NCI-H2171 treated with DMSO at 0.1 percent for 48 hours (cell line): ENCODE measurements around the gene MAF.

ENCODE experiments used
- DNase-seq: peaks from one replicate; lab custom pipeline; 2025; lab: John Stamatoyannopoulos, UW

The MAF gene

DNA sequence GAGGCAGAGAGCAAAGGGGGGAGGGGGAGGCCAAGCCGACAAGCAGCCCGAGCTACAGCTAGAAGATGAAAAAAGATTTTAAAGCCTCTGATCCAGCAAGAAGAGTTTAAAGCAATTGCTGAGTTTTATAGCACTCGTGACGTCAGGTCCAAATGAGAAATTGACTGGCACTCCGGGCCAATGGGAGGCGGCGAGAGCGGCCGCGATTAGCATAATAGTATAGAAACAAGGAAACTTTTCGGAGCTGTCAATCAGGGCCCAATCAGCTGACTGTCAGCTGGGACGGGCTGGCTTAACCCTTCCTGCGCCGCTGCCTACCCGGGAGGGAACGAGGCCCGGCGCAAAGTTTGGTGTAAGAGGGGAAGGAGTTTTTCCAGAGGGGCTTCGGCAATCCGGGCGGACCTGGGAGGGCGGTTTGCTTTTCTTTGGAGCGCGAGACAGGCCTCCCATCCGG lies at the start of gene MAF:
Gene MAF (minus strand): TSS at position 100 of the 454 bp plus-strand sequence. CDS start 835 bp downstream, outside the sequence.
- DNase-seq: peak; percentile 83

DNA sequence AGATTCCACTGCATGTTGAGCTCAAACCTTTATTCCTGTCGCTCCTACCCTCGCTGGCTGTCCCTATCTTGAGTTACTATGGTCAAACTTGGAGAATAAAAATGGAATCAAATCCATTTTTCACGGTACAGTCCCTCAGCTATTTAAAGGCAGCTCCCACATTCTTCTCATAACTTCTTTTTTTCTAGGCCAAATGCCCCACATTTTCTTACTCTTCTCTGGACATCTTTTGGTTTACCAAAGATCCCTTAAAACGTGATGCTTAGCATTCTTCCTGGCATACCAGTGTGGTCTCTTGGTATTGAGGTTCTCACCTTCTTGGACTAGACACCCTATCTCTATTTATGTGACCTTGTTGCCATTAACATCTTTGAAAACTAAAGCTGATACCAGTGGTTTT lies 48.3 kb upstream of the MAF start:
- no peak for DNase-seq

DNA sequence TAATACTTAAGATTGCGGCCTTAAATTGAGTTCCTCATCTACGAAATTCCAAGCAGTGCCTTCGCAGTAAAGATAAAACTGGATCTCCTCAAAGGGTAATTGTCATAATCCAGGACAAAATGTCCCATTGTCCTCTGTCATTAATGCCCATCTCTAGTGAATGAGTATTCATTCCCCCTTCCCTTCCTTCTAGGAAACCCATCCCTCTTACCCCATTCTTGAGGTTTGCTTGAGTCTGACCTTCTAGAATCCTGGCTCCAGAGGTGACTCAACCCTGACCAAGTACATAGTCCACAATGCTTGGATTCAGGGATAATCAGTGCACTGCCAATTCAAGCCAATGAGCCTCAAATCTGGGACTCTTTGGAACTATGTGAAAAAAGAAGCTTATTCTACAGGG lies 47.0 kb upstream of the MAF start:
- no peak for DNase-seq

DNA sequence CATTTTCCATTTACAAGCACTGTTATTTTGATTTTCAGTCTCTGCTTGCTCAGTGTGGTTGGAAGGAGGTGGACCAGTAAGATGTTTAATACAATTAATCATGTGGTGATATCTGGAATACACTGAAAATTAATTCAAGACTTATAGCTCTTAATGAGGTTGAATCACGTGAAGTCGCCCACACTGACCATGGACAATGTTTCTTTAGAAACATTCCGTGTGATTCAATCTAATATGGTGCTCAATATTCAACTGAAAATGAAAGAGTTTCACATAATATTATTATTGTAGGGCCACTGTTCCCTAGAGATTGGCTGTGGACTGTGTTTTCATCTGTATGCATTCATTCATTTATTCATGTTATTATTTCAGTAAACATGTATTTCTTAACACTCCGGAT lies 45.2 kb upstream of the MAF start:
- no peak for DNase-seq

DNA sequence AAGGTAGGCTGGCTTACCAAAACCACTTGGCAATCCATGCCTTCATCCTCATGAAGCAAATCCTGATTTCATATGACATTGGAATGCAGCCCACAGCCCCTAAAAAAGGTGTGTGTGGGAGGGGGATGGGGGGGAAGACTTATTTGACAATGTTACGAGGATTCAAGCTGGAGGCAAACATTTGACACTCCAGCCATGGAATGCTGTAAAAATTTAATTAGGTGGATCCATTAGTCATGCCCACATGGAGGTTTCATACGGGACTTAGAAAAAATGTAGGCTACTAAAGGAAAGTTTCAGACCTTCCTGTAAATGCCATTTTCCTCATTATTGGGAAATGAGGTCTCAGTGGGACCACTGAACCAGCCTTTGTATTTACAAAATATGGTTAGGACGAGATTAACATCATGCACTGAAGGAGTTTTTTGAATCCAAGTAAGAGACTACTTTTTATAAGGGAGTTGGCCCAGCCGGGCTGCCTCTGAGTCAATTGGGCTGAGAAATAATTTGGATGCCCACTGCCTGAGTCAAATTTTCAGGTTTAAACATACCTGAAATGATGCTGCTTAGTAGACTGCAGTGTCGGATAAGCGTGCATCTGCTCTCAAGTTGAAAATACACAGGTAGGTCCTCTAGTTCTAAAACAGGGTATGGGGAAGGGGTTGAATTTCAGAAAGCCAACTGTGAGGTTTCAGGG lies 44.6 kb upstream of the MAF start:
- no peak for DNase-seq

DNA sequence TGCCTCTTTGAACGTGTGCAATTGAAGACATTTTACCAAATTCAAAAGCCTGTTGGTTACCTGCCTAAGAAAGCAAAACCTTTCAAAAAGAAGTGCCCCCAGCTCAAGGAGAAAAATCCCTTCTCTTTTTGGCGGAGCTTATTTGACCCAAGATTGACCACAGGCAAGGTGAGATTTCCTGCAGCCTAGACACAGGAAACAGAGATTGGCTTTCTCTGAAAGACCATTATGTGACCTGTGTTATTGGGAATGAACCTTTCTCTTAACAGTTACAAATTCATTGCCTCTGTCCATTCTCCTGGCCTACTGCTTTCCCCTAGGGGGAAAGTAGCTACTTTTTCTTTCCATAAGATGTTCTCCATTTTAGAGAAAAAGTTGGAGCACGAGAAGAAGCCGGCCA lies 42.1 kb upstream of the MAF start:
- DNase-seq: no peak

DNA sequence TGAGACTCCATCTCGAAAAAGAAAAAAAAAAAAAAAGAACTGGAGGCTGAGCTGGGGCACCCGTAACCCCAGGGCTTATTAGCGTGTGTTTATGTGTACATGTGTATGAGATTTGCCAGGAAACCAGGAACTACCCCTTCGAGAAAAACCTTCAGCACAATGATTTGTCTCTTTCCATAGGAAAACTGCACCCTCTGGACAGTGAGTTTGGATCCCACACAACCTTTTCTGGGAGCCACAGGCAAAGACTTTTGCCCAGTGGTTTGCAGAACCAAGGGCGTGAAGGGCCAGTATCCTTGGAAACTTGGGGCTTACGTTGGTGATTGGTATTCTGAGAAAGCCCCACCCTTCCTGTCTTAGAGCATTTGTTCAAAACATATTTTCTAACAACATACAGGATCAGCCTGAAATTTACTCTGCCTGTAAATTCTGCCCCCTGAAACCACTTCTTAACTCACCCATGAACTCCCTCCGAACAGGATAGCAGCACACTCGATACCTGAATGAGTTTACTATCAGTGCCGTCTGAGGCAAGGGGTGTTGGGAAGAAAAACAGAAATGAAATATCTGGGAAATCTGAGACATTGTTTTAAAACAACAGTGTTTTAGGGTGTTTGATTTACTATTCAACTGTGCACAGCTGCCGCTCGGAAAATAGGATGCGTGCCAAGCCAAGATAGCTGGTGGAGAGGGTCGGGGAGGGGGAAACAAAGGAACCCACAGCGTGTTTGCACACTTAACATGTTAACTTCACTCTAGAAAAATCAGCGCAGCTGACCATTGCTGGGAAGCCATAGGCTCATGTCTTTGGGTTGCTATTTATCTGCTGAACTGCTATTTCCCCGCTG lies 40.2 kb upstream of the MAF start:
- DNase-seq: peak; percentile 26

DNA sequence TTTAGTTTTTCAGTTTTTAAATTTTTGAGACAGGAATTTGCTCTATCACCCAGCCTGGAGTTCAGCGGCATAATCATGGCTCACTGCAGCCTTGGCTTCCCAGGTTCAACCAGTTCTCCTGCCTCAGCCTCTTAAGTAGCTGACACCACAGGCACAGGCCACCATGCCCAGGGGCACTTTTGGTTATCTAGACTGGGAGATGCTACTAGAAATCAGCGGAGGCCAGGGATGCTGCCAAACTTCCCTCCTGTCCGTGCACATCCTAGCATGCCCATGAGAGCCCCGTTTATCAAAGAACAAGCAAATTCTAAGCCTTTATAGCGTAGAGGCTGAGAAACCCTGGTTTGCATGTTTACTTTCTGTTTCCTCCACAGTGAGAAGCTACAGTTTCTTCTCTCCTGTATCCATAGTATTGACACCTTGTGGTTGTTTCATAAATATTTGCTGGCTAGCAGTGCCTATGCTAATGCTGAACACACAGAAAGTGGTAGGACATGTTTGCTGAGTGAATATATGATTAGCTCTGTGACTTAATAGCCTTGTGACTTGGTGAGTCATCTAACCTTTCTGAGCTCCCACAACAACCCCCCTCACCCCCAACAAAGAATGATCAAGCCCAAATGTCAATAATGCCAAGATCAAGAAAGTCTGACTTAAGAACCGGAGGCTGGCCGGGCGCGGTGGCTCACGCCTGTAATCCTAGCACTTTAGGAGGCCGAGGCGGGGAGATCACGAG lies 39.2 kb upstream of the MAF start:
- no peak for DNase-seq

DNA sequence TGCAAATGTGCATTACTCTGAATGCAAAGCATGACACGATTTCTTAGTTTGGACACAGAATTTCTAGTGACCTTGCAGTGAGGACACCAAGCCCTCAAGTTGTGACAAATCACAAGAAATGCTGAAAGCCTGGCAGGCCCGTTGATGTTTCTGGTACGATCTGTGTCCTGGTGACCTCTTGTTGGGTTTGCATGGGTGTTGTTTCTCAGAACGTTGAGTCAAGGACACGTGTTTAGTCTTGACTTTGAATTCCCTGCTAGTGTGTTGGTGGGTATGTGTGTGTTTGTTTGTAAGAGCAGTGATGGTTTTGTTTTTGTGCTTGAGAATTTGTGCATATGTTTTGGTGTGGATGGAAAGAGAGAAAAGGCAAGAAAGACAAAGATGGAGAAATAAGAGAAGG lies 37.8 kb upstream of the MAF start:
- no peak for DNase-seq

DNA sequence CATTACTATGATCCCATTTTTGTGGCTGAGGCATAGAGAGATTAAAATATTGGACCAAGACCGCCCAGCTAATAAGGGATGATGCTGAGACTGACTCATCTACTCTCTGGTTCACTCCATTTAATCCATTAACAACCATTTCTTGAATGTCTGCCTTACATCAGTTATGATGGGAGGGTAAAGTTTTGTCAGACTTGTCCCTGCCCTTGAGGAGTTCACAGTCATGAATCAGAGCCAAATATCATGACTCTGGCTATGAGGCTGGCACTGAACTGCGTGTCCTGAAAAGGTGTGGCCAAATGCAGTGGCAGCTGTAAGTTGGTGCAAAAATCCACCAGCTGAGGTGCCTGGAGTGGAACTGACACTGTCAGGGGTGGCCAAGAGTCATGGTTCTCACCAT lies 35.0 kb upstream of the MAF start:
- no peak for DNase-seq

DNA sequence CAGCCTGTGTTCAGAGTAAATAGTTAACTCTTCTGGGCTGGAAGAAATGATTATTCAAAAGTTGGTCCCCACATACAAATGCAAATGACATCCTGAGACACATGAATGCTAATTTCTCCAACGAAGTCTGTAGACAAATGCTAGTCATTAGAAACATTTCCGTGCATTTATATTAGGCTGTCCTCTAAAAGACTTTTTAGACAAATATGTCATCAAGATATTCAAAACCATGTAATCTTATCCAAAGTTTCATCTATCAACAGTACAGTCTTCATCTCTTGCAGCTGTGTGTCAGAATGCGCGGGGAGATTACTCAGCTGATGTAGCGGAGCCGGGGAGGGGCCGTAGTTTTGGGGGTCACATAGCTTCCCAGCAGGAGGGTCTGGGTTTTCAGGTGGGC lies 33.8 kb upstream of the MAF start:
- DNase-seq: no peak

DNA sequence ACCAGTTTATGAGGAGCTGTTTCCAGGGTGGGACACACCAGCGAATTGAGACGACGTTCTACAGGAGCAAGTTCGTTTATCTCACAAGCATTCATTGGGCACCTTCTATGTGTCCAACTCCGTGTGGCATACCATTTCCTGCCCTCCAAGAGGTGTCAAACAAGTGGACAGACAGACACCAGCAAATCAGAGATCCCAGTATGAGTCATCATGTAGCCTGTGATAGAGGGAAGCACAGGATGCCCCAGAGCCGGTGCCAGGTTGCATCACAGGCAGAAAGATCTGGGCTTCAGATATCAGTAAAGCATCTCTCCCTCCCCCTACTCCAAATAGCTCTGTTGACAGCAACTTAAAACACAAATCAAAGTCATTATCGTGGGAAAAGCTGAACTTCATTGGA lies 31.8 kb upstream of the MAF start:
- no peak for DNase-seq

DNA sequence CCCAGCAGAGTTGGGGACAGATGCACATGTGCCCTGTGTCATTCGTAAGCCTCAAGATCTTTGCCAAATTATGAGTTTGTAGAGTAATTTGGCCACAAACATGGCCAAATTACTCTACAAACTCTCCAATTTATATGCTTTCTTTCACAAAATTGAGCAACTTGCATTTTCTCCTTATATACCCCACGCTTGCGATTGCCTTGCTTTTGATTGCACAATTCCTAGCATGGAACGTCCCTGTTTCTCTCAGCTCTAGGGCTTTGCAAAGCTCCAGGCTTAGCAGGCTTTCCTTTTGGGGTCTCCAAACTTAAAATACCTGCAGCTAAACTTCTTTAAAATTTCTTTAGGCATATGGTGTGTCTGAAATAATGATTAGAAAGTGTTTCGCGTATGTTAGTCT lies 28.5 kb upstream of the MAF start:
- DNase-seq: no peak

DNA sequence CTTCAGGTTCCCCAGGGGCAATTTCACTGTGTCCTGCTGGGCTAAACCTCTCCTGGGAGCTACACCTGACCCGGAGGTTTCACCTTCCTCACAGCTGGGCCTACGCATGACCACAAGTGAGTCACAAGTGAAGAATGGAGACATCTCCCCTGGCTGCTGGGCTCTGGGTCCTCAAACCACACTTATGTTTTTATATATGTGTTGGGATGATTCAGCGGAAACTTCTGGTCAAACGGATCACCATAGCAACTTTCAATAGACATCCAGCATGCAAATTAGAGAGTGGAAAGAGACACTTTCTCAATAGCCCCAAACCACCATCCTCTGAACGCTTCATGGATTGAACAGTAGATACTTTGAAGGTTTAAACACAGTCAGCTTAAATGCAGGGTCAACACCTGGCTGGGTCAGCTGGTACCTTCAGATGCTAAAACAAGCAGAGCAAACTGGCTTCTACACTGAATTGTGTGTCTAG lies 28.0 kb upstream of the MAF start:
- no peak for DNase-seq

DNA sequence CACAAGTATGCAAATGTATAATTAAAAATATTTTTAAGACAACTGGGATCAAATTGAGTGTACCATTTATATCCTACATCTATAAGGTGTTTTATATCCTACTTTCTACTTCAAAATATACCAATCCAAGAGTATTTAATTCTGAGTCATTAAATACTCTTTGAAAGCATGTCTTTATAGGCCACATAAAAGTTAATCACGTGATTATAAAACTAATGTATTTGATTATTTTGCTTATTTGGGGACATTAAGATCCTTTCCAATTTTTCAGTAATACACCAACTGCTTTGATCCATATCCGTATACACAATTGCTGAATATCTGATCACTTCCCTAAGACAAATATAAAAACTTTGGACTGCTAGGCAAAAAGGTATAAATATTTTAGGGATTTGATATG lies 26.6 kb upstream of the MAF start:
- DNase-seq: no peak

DNA sequence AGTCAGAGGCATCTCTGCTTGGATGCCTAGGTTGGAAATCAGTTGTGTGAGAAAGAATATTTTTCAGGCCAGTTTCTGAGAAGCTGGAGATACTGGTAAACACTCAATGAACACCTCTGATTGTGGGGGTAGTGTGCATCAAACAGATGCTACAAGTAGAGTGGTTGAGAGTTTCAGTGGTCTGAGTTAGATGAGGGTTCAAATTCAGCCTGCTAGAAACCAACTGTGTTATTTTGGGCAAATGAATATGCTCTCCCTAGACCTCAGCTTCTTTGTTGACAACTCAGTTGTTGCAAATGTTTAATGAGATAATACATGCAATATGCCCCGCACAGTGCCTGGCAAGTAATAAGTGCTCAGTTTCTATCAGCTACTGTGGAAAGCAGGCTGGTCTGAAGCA lies 25.2 kb upstream of the MAF start:
- DNase-seq: no peak

DNA sequence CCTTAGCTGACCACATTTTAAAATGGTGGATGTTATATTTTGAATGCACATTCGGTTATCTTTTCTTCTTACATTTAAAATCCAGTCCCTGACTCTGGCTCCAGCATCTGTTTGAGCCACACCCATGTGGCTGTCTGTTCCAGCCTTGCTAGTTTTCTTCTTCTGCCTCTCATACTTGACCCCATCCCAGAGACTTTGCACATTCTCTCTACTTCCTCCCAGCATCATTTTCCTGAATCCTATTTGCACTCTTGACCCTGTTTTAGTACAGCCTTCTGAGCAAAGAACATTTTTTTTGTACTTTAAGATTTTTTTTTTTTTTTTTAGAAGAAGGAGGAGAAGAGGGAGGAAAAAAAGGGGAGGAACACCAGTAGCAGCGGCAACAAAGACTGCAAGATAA lies 23.3 kb upstream of the MAF start:
- no peak for DNase-seq

DNA sequence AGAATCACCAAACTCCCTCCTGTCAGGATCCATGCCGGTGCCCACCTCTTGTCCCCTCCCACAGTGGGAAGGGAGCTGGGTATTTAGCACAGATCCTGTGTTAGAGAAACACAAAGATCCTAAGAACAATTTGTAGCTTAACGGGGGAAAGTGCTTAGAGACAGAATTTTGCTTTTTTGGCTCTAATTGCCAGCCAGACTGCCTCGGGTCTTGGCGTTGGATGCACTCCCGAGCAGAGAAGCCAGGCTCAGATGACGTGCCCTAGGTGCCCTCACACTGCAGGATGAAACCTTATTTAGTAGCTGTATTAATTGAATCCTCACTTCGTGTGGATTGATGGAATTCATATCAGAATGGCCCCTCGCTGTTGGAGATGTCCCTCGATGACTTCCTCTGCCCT lies 22.5 kb upstream of the MAF start:
- DNase-seq: no peak

DNA sequence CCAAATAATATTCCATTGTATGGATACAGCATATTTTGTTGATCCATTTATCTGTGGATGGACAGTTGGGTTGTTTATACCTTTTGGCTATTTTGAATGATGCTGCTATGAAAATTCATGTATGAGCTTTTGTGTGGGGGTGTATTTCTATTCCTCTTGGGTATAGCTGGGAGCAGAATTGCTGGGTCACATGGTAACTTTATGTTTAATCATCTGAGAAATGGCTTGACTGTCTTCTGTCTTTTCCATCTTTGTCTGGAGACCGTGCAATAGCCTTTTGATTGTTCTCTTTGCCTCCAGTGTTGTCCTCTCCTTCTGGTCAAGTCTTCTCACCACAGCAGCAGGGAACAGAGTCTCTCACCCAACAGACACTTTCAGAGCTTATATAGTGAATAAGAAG lies 20.5 kb upstream of the MAF start:
- no peak for DNase-seq

DNA sequence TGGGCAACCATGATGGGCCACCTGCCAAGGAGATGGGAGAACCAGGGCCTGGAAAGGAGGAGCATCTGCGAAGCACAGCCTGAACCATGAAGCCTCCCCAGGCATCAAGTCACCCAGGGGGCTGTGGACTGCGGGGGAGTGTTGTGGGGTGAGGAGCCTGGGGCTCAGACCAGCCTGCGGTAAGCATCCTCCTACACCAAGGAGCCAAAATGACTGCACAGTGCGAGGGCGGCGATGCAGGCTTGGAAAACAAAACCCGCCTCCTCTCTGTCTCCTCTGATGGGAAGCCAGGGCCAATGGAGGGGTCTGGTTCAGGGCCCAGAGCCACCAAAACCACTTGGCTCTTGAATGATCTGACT lies 18.1 kb upstream of the MAF start:
- DNase-seq: no peak

DNA sequence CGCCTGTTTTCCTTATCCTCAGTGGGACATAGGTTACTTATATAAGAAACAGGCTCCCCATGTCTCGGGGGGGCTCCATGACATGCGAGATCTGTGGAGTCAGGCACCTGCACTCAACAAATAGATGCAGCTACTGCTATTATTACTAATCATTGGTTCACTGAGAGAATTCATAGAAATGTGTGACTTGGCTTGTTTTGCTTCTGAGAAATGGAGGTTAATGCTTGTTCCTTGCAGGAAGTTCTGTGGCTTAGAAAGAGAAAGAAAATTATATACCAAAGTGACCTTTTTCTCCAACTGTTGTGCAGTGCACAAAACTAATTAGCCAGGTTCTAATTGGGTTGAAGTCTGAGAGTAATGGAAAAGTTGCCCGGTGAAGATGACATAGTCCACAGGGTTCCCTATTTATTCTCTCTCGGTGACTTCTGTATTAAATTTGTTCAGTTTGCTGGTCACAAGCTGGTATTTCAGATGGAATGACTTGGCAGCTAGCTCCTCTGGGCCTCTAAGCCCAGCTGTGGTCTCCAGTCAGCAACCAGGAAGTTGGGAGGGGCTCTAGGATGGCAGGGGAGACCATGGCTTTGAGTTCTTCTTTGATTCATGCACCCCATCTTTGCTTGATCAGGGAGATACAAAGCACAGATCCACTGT lies 17.6 kb upstream of the MAF start:
- DNase-seq: no peak

DNA sequence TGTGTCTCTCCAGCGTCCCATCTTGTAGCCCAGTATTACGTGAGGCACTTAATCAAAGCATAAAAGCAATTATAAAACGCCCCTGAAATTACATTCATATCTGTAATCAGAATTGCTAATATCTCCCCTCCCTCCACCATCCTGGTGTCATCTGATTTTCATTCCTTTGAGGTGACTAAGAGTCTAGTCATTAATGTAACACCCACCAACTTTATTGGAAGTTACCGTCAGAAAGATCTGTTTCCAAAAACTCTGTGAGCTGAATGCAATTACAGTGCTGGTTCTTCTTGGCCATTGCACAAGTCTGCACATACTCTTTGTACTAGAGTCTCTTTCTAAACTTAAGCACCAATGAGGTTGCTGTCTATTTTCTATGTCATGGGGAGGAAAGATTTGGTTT lies 12.5 kb upstream of the MAF start:
- DNase-seq: no peak
